Activated CD4-positive, alpha-beta T cell treated with anti-CD3 and anti-CD28 coated beads for 48 hours (primary cell): ENCODE data around the gene KLHDC1.

Experiments used
- DNase-seq: peaks from one replicate; pipeline ENCODE4 v3.0.0-alpha.2; 2020

KLHDC1 gene

DNA sequence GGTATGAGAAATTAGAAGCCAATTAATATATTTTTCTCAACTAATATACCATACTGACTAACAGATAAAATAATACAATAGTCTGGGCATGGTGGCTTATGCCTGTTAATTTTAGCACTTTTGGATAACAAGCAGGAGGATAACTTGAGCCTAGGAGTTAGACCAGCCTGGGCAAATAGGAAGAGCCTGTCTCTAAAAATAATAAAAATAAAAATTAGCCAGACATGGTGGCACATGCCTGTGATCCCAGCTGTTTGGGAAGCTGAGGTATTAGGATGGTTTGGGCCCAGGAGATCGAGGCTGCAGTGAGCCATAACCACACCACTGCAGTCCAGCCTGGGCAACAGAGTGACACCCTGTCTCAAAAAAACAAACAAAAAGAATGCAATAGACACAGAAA lies 99.7 kb downstream of the KLHDC1 start:
- DNase-seq: no peak

GRCh38 chr14:49796025-49796424 lies 103.1 kb downstream of the KLHDC1 start:
- no peak for DNase-seq
